Stimulated activated CD8-positive, alpha-beta memory T cell treated with anti-CD3 and anti-CD28 coated beads, Interleukin-2, amount 100 ng/mL, for 1 hour (primary cell): ENCODE results near the gene PEX5.
A peak's percentile ranks its signal among the peaks of the same experiment; 100 is the strongest.

Source experiments
- DNase-seq, 2 donors: peaks; one replicate each; pipeline ENCODE4 v3.0.0-alpha.2; 2020; ENCODE audit warnings: low read depth in 2 of 2

The PEX5 gene

GRCh38 chr12:7189398-7190267, at the start of gene PEX5:
Gene PEX5, plus strand, starts transcription at chr12:7189686. Its CDS starts 692 bp downstream, at chr12:7190378.
- peak; percentile 63 to 69 for DNase-seq

- no peak for DNase-seq
Measured at GRCh38 chr12:7141351-7142005, 48.0 kb upstream of the PEX5 start.

- DNase-seq: no peak
Measured at GRCh38 chr12:7142056-7142644, 47.3 kb upstream of the PEX5 start.

GRCh38 chr12:7142809-7143465, 46.5 kb upstream of the PEX5 start:
- DNase-seq: no peak

GRCh38 chr12:7143564-7143963, 45.9 kb upstream of the PEX5 start:
- DNase-seq: no peak

GRCh38 chr12:7144414-7145120, 44.9 kb upstream of the PEX5 start:
- DNase-seq: no peak

- no peak for DNase-seq
Measured at GRCh38 chr12:7145671-7146070, 43.8 kb upstream of the PEX5 start.

- no peak for DNase-seq
Measured at GRCh38 chr12:7146228-7146627, 43.3 kb upstream of the PEX5 start.

- no peak for DNase-seq
Measured at GRCh38 chr12:7146906-7147305, 42.6 kb upstream of the PEX5 start.

GRCh38 chr12:7150356-7150755, 39.1 kb upstream of the PEX5 start:
- no peak for DNase-seq

GRCh38 chr12:7150841-7151240, 38.6 kb upstream of the PEX5 start:
- no peak for DNase-seq

GRCh38 chr12:7151532-7151931, 38.0 kb upstream of the PEX5 start:
- no peak for DNase-seq

GRCh38 chr12:7152818-7153217, 36.7 kb upstream of the PEX5 start:
- no peak for DNase-seq

- no peak for DNase-seq
Measured at GRCh38 chr12:7154042-7154441, 35.4 kb upstream of the PEX5 start.

- DNase-seq: no peak
Measured at GRCh38 chr12:7154901-7155470, 34.5 kb upstream of the PEX5 start.

- DNase-seq: no peak
Measured at GRCh38 chr12:7155471-7156034, 33.9 kb upstream of the PEX5 start.

GRCh38 chr12:7156259-7157197, 33.0 kb upstream of the PEX5 start:
- DNase-seq: no peak

- no peak for DNase-seq
Measured at GRCh38 chr12:7157391-7157790, 32.1 kb upstream of the PEX5 start.

- no peak for DNase-seq
Measured at GRCh38 chr12:7158781-7159609, 30.5 kb upstream of the PEX5 start.
